ENCODE measurements around the gene SLIT1. TPM values are rescaled to one million over a fixed set of nuclear protein-coding genes. Genes with fewer than 3 reads are reported as not detected.

SLIT1 gene
- total RNA-seq, 1 donor from 2014 or later, result 55.7 TPM

GRCh38 chr10:97011397-97011796 lies 174.4 kb downstream of the SLIT1 start:
- H3K4me3 Mint-ChIP-seq, result no peak overlapping the region
- DNase-seq (ENCODE audit: extremely low spot score, unreplicated experiment), result no peak
- no peaks in the 10 kb centered on the region for H3K27me3 Mint-ChIP-seq
- peaks cover 12% of the 10 kb centered on the region for H3K36me3 Mint-ChIP-seq
- no peaks in the 10 kb centered on the region for H3K4me1 Mint-ChIP-seq (ENCODE audit: unreplicated experiment)
- no peak overlapping the region for H3K27ac Mint-ChIP-seq
- TF ChIP-seq, protein P1, sequence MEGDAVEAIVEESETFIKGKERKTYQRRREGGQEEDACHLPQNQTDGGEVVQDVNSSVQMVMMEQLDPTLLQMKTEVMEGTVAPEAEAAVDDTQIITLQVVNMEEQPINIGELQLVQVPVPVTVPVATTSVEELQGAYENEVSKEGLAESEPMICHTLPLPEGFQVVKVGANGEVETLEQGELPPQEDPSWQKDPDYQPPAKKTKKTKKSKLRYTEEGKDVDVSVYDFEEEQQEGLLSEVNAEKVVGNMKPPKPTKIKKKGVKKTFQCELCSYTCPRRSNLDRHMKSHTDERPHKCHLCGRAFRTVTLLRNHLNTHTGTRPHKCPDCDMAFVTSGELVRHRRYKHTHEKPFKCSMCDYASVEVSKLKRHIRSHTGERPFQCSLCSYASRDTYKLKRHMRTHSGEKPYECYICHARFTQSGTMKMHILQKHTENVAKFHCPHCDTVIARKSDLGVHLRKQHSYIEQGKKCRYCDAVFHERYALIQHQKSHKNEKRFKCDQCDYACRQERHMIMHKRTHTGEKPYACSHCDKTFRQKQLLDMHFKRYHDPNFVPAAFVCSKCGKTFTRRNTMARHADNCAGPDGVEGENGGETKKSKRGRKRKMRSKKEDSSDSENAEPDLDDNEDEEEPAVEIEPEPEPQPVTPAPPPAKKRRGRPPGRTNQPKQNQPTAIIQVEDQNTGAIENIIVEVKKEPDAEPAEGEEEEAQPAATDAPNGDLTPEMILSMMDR (conservative IDR thresholded peaks at IDR 0.05), result no peak
- peaks cover 12% of the 10 kb centered on the region for H3K9me3 Mint-ChIP-seq

- DNase-seq (ENCODE audit: extremely low spot score, unreplicated experiment), result no peak
- Mint-ChIP-seq H3K27me3 (no peaks in the 10 kb centered on the region), H3K9me3 (peaks cover 12% of the 10 kb centered on the region), H3K4me3 (no peak overlapping the region), H3K27ac (no peak overlapping the region), H3K4me1 (ENCODE audit: unreplicated experiment) (no peaks in the 10 kb centered on the region), H3K36me3 (peaks cover 12% of the 10 kb centered on the region)
- TF ChIP-seq, protein P1 (conservative IDR thresholded peaks at IDR 0.05), result no peak
Observed at GRCh38 chr10:97010695-97011206, 175.0 kb downstream of the SLIT1 start.

DNA sequence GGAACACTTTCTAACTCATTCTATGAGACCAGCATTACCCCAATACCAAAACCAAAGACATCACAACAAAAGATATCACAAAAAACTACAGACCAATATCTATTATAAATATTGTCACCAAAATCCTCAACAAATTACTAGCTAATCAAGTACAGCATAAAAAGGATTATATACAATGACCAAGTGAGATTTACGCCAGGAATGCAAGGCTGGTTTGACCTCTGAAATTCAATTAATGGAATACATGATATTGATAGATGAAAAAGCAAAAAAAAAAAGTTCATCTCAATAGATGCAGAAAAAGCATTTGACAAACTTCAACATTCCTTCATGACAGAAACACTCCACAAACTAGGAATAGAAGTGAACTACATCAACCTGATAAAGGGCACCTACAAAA lies 178.3 kb downstream of the SLIT1 start:
- Mint-ChIP-seq H3K4me1 (ENCODE audit: unreplicated experiment) (no peaks in the 10 kb centered on the region), H3K4me3 (no peak overlapping the region), H3K9me3 (peaks cover 12% of the 10 kb centered on the region), H3K36me3 (peaks cover 12% of the 10 kb centered on the region), H3K27ac (no peak overlapping the region), H3K27me3 (no peaks in the 10 kb centered on the region)
- TF ChIP-seq, protein P1 (conservative IDR thresholded peaks at IDR 0.05), result no peak
- no peak for DNase-seq (ENCODE audit: extremely low spot score, unreplicated experiment)

GRCh38 chr10:97006364-97006763 lies 179.4 kb downstream of the SLIT1 start:
- H3K4me1 Mint-ChIP-seq (ENCODE audit: unreplicated experiment), result no peaks in the 10 kb centered on the region
- no peak overlapping the region for H3K4me3 Mint-ChIP-seq
- peaks cover 12% of the 10 kb centered on the region for H3K9me3 Mint-ChIP-seq

GRCh38 chr10:97005349-97005748 lies 180.4 kb downstream of the SLIT1 start:
- Mint-ChIP-seq H3K36me3 (peaks cover 12% of the 10 kb centered on the region), H3K9me3 (peaks cover 12% of the 10 kb centered on the region), H3K4me1 (ENCODE audit: unreplicated experiment) (no peaks in the 10 kb centered on the region), H3K27me3 (no peaks in the 10 kb centered on the region), H3K4me3 (no peak overlapping the region), H3K27ac (no peak overlapping the region)
- DNase-seq (ENCODE audit: extremely low spot score, unreplicated experiment), result no peak
- TF ChIP-seq, protein P1 (conservative IDR thresholded peaks at IDR 0.05), result no peak

More at GRCh38 chr10:97006364-97006763, 179.4 kb downstream of the SLIT1 start:
- TF ChIP-seq, protein P1 (conservative IDR thresholded peaks at IDR 0.05), result no peak
- Mint-ChIP-seq H3K27me3 (no peaks in the 10 kb centered on the region), H3K27ac (no peak overlapping the region), H3K36me3 (peaks cover 12% of the 10 kb centered on the region)
- no peak for DNase-seq (ENCODE audit: extremely low spot score, unreplicated experiment)

DNA sequence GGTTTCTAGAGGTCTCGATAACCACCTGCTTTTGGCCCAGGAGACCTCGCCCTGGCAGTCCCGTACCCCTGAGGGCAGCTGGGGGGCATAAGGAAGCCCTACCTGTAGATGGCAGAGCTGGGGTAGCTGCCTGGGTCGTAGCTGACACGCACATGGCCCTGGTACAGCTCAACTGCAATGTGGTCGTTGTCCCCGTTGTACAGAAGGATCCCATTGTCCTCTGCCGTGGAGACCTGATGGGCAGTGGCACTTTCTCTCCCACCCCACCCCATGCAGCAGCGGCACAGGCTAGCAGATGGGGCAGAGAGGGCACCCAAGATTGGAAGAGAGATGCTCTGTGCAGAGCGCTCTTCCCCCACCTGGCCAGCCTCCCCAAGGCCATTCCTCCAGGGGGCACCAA lies 181.2 kb downstream of the SLIT1 start:
- TF ChIP-seq, protein P1 (conservative IDR thresholded peaks at IDR 0.05), result no peak
- Mint-ChIP-seq H3K27me3 (no peaks in the 10 kb centered on the region), H3K27ac (no peak overlapping the region), H3K36me3 (peaks cover 7% of the 10 kb centered on the region), H3K9me3 (peaks cover 7% of the 10 kb centered on the region), H3K4me1 (ENCODE audit: unreplicated experiment) (no peaks in the 10 kb centered on the region), H3K4me3 (no peak overlapping the region)
- no peak for DNase-seq (ENCODE audit: extremely low spot score, unreplicated experiment)
